Ishikawa (cell line): ENCODE measurements around the gene IL17RA.

Experiments
- CEBPB ChIP-seq: IDR thresholded peaks from 2 replicates; pipeline ENCODE4 v1.6.1; 2012
- CREB1 ChIP-seq: IDR thresholded peaks from 2 replicates; pipeline ENCODE4 v1.6.1; 2012; ENCODE audit warnings: low read depth
- EGR1 ChIP-seq: IDR thresholded peaks from 2 replicates; pipeline ENCODE4 v1.6.1; 2012
- EP300 ChIP-seq: IDR thresholded peaks from 2 replicates; pipeline ENCODE4 v1.6.1; 2012; ENCODE audit warnings: borderline replicate concordance
- FOXM1 ChIP-seq: IDR thresholded peaks from 2 replicates; pipeline ENCODE4 v1.6.1; 2012; ENCODE audit warnings: low read depth, borderline replicate concordance
- NFIC ChIP-seq: IDR thresholded peaks from 2 replicates; pipeline ENCODE4 v1.6.1; 2012
- RAD21 ChIP-seq: IDR thresholded peaks from 2 replicates; pipeline ENCODE4 v1.6.1; 2012; ENCODE audit warnings: low read depth
- REST ChIP-seq: IDR thresholded peaks from 2 replicates; pipeline ENCODE4 v1.6.1; 2012; ENCODE audit warnings: low read depth, mild to moderate bottlenecking
- TAF1 ChIP-seq: IDR thresholded peaks from 2 replicates; pipeline ENCODE4 v1.6.1; 2012; ENCODE audit warnings: low read depth, mild to moderate bottlenecking
- TCF12 ChIP-seq: IDR thresholded peaks from 2 replicates; pipeline ENCODE4 v1.6.1; 2012; ENCODE audit warnings: low read depth
- TEAD4 ChIP-seq: IDR thresholded peaks from 2 replicates; pipeline ENCODE4 v1.6.1; 2012
- YY1 ChIP-seq: IDR thresholded peaks from 2 replicates; pipeline ENCODE4 v1.6.1; 2012; ENCODE audit warnings: low read depth
- ZBTB7A ChIP-seq: IDR thresholded peaks from 2 replicates; pipeline ENCODE4 v1.6.1; 2012; ENCODE audit warnings: low read depth
- TF ChIP-seq, protein P1 (sequence below): IDR thresholded peaks from 2 replicates; pipeline ENCODE4 v1.6.1; 2012
- TF ChIP-seq, protein P2 (sequence below): IDR thresholded peaks from 2 replicates; pipeline ENCODE4 v1.6.1; 2012

The IL17RA gene

DNA sequence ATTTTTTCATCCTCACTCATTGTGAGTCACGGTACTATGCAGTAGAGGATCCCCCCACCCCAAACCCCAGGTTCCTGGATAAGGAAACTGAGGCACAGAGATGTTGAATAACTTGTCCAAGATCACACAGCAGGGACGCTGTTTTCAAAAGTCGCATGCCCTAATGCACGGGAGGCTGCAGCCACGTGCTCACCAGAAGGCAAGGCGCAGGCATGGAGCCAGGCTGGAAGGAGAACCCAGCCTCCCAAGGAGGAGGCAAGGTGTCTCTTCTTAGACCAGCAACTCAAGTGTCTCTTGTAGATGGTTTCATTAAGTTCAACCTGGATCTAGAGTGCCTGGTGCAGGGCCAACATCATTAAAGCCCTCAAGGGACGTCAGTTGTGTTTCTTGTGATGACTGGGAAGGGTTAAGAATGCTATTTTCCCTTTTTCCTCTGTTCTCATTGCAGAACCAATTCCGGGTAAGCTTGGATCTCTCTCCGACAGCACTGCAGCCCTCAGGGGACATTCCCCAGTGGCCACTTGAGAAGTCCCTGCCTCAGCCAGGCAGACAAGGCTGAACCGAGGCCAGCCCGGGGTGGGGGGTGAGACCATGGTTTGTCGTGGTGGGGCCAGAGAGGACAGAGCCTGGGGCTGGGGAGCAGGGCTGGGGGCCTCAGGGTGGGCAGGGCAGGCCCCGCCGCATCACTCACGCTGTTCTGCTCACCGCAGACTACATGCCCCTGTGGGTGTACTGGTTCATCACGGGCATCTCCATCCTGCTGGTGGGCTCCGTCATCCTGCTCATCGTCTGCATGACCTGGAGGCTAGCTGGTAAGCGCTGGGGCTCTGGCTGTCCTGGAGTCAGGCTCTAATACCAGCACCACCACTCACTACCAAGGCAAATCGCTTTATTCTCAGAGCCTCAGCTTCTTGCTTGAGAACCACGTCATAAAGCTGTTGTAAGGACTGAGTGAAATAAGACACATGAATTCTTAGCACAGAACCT, 20.6 kb downstream of the IL17RA start:
- TF ChIP-seq, protein P1, sequence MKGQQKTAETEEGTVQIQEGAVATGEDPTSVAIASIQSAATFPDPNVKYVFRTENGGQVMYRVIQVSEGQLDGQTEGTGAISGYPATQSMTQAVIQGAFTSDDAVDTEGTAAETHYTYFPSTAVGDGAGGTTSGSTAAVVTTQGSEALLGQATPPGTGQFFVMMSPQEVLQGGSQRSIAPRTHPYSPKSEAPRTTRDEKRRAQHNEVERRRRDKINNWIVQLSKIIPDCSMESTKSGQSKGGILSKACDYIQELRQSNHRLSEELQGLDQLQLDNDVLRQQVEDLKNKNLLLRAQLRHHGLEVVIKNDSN = no peak
- no peak for TF ChIP-seq TEAD4
- TF ChIP-seq RAD21 = no peak
- no peak for TF ChIP-seq TCF12
- no peak for TF ChIP-seq ZBTB7A
- no peak for TF ChIP-seq NFIC
- TF ChIP-seq CEBPB = no peak
- TF ChIP-seq CREB1 = no peak
- TF ChIP-seq TAF1 = no peak
- TF ChIP-seq REST = no peak
- TF ChIP-seq YY1 = no peak

GRCh38 chr22:17106161-17106784, 21.5 kb downstream of the IL17RA start:
- TF ChIP-seq EP300 = no peak
- no peak for TF ChIP-seq EGR1
- TF ChIP-seq RAD21 = no peak
- TF ChIP-seq YY1 = no peak

DNA sequence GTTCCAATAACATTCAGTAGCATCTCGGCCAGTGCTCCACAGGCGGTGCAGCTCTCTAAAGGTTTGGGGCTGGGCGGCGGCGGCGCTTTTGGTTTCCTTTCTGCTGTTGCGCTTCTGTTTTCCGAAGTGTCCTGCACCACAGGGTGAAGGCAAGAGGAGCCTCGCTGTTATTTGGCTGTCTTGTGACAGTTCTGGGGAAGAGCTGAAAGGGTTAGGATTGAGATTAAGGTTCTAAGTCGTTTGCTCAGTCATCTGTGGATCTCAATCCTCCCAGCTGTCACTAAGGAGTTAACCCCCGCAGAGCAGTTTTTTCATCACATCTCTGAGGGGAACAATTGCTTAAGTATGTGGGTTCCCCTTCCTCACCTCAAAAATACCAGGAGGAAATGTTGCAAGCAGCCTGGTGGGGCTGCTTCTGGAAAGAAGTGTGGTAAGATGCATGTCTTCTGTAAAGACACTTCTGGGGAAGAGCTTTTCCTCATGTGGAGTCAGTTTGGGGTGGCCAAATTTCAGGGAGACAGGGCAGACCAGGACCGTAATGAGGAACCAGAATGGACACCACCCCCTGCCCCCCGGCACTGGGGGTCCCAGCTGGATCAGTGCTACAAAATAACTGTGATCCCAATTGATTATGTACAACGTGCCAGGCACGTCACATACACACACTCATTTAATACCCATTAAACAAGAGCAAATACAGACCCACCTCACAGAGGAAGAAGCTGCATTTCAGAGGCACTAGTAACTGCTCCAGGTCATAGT, 22.2 kb downstream of the IL17RA start:
- no peak for TF ChIP-seq FOXM1
- TF ChIP-seq ZBTB7A = no peak
- no peak for TF ChIP-seq CREB1
- no peak for TF ChIP-seq EGR1
- TF ChIP-seq, protein P1 = no peak
- TF ChIP-seq CEBPB = no peak
- TF ChIP-seq TCF12 = no peak
- no peak for TF ChIP-seq EP300
- TF ChIP-seq NFIC = no peak
- TF ChIP-seq YY1 = no peak
- no peak for TF ChIP-seq TEAD4
- no peak for TF ChIP-seq REST
- TF ChIP-seq RAD21 = no peak
- TF ChIP-seq TAF1 = no peak
- TF ChIP-seq, protein P2, sequence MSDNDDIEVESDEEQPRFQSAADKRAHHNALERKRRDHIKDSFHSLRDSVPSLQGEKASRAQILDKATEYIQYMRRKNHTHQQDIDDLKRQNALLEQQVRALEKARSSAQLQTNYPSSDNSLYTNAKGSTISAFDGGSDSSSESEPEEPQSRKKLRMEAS = no peak

GRCh38 chr22:17107547-17107810, 22.7 kb downstream of the IL17RA start:
- no peak for TF ChIP-seq CEBPB
- no peak for TF ChIP-seq TEAD4
- TF ChIP-seq YY1 = no peak
- TF ChIP-seq FOXM1 = no peak
- TF ChIP-seq, protein P2 = no peak
- TF ChIP-seq, protein P1 = no peak
- TF ChIP-seq ZBTB7A = no peak

DNA sequence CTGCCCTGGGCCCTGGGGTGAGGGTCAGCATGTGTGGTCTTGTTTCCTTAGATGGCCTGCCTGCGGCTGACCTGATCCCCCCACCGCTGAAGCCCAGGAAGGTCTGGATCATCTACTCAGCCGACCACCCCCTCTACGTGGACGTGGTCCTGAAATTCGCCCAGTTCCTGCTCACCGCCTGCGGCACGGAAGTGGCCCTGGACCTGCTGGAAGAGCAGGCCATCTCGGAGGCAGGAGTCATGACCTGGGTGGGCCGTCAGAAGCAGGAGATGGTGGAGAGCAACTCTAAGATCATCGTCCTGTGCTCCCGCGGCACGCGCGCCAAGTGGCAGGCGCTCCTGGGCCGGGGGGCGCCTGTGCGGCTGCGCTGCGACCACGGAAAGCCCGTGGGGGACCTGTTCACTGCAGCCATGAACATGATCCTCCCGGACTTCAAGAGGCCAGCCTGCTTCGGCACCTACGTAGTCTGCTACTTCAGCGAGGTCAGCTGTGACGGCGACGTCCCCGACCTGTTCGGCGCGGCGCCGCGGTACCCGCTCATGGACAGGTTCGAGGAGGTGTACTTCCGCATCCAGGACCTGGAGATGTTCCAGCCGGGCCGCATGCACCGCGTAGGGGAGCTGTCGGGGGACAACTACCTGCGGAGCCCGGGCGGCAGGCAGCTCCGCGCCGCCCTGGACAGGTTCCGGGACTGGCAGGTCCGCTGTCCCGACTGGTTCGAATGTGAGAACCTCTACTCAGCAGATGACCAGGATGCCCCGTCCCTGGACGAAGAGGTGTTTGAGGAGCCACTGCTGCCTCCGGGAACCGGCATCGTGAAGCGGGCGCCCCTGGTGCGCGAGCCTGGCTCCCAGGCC, 23.7 kb downstream of the IL17RA start:
- TF ChIP-seq CEBPB (no peak), NFIC (no peak), REST (no peak)
